Measurements from ENCODE around the gene ACO2.

GRCh38 chr22:41516462-41516861 lies 47.5 kb downstream of the ACO2 start:
- no peak for TF ChIP-seq CTCF (IDR thresholded peaks at IDR 0.05)
- TF ChIP-seq POLR2A (IDR thresholded peaks at IDR 0.05), result no peak
- no peak for TF ChIP-seq POLR2AphosphoS5 (IDR thresholded peaks at IDR 0.05)
- no peak for TF ChIP-seq EP300 (IDR thresholded peaks at IDR 0.05)

All from upper lobe of left lung (tissue), 4 donors.